Ectodermal cell (in vitro differentiated cells): ENCODE data around the gene HENMT1.
"Not testable (repeated sequence)": the region's sequence is repeated elsewhere in the genome, so short reads cannot be mapped to it uniquely, and the experiment has no call there.

Experiments used
- H3K27ac ChIP-seq: 2 replicates; pipeline ENCODE4 v1.7.0; 2013; ENCODE audit warnings: mild to moderate bottlenecking, low read depth, low read length; ENCODE audit not compliant: insufficient read depth, poor library complexity, severe bottlenecking
- H3K27me3 ChIP-seq: 2 replicates; pipeline ENCODE4 v1.7.0; 2013; ENCODE audit warnings: mild to moderate bottlenecking, low read length; ENCODE audit not compliant: insufficient read depth, control insufficient read depth, poor library complexity, severe bottlenecking
- H3K36me3 ChIP-seq: one replicate; pipeline ENCODE4 v1.7.0; 2013; ENCODE audit warnings: low read length; ENCODE audit not compliant: control insufficient read depth, insufficient read depth
- H3K4me1 ChIP-seq: one replicate; pipeline ENCODE4 v1.7.0; 2013; ENCODE audit warnings: low read length; ENCODE audit not compliant: control insufficient read depth, insufficient read depth
- H3K4me3 ChIP-seq: 2 replicates; pipeline ENCODE4 v1.7.0; 2013; ENCODE audit warnings: low read depth, low read length, control low read depth; ENCODE audit not compliant: insufficient read depth
- H3K9me3 ChIP-seq: 2 replicates; pipeline ENCODE4 v1.7.0; 2013; ENCODE audit warnings: mild to moderate bottlenecking, low read length, moderate library complexity; ENCODE audit not compliant: control insufficient read depth
- WGBS, 2 experiments: methylation state at CpG; one replicate each; pipeline ENCODE4 v1.1.7; 2013; ENCODE audit warnings: missing lambda C conversion rate in 2 of 2; 5-methylcytosine and 5-hydroxymethylcytosine counted together

Gene HENMT1

GRCh38 chr1:108692724-108693655, 32.1 kb upstream of the HENMT1 start:
- Histone ChIP-seq H3K4me1 (no peaks in the 10 kb centered on the region), H3K27me3 (no peaks in the 10 kb centered on the region), H3K9me3 (no peaks in the 10 kb centered on the region), H3K36me3 (peaks cover 16% of the 10 kb centered on the region), H3K27ac (peak overlapping the region; percentile 96), H3K4me3 (peak overlapping the region; percentile 96)
- WGBS, 2 experiments = 0 to 1% methylated on average over 31 to 35 of the region's 36 CpGs

DNA sequence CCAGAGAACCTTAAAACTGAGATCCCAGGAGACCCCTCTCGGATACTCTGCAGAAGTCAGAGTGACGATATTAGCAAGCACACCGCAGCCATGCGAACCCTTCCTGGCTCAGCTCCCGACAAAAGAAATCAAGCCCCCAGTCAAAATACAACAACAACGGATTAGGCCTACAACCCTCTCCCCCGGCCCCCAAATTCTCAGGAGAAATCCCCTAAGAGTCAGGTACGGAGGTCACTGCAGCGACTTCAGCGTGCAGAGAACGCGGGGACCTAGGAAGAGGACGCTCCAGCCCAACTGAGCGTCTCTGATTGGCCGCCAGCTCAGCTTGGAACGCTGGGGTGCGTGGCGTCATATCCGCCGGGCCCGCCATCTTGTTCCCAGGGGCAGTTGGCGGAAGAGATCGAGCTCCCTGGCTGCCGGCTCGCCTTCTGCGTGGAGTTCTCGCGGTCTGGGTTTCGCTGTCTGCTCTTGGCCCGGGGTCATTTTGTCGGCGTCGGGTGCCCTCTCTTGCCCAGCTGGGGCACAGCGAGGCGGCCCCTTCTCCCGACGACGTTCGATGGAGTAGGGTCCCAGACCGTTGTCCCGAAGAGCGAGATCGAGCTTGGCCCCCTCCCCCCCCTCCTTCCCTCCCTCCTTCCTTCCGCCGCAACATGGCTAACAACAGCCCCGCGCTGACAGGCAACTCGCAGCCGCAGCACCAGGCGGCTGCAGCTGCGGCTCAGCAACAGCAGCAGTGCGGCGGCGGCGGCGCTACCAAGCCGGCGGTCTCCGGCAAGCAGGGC, 31.2 kb upstream of the HENMT1 start, which contains the start of gene PRPF38B:
TSS of gene PRPF38B (plus strand) at position 369 of the 782 bp plus-strand sequence. CDS start at position 651, 282 bp downstream.
- 0 to 1% methylated on average over 59 of the region's 59 CpGs for WGBS, 2 experiments
- Histone ChIP-seq H3K9me3 (no peaks in the 10 kb centered on the region), H3K27ac (peak within 1 kb of the TSS; percentile 96)

GRCh38 chr1:108691128-108691941, 30.4 kb upstream of the HENMT1 start:
- Histone ChIP-seq H3K36me3 (peaks cover 6% of the 10 kb centered on the region), H3K27ac (peak overlapping the region; percentile 96), H3K4me3 (peak overlapping the region; percentile 96), H3K27me3 (no peaks in the 10 kb centered on the region), H3K4me1 (no peaks in the 10 kb centered on the region), H3K9me3 (no peaks in the 10 kb centered on the region)
- 35 to 42% methylated on average over 10 to 12 of the region's 12 CpGs for WGBS, 2 experiments

More for the DNA sequence above, 31.2 kb upstream of the HENMT1 start, which contains the start of gene PRPF38B:
- Histone ChIP-seq H3K4me1 (no peaks in the 10 kb centered on the region), H3K27me3 (no peaks in the 10 kb centered on the region), H3K36me3 (peaks cover 13% of the 10 kb centered on the region), H3K4me3 (peak within 1 kb of the TSS; percentile 96)

DNA sequence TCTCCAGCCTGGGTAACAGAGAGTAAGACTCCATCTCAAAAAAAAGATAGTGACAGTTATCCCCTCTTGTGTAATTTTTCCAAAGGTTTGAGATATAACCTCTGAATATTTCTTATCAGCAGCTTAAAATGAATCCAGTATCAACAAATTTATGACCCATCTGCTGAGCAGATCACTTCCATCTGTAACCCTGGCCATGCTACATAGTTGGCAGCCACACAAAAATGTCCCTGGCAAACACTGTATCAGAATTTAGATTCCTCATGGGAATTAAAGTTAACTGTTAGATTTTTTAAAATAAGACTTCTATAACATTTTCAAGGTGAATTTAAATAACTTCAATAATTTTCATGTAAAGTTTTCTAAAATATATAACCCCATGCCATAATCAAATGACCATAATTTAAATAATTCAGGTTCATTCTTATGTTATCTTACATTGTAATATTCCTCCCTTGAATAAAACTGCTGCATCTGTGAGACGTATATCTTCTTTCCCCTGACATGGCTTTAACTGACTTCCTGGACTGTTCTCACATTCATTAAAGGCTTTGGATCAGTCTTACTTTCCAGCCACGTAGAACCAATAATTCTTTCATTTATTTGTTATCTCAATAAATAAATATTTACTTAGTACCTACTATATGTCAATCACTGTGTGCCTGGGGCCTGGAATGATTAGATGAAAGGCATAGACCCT, 25.9 kb upstream of the HENMT1 start:
- Histone ChIP-seq H3K9me3 (no peaks in the 10 kb centered on the region), H3K27me3 (no peaks in the 10 kb centered on the region), H3K4me3 (no peak overlapping the region), H3K4me1 (no peaks in the 10 kb centered on the region), H3K36me3 (no peaks in the 10 kb centered on the region), H3K27ac (no peak overlapping the region)
- WGBS, 2 experiments = 94 to 95% methylated on average over 1 of the region's 2 CpGs

GRCh38 chr1:108685529-108685928, 24.6 kb upstream of the HENMT1 start:
- Histone ChIP-seq H3K36me3 (no peaks in the 10 kb centered on the region), H3K27me3 (no peaks in the 10 kb centered on the region), H3K9me3 (no peaks in the 10 kb centered on the region), H3K4me1 (no peaks in the 10 kb centered on the region), H3K4me3 (no peak overlapping the region), H3K27ac (no peak overlapping the region)
- WGBS, 2 experiments = 85 to 87% methylated on average over 1 of the region's 1 CpG

DNA sequence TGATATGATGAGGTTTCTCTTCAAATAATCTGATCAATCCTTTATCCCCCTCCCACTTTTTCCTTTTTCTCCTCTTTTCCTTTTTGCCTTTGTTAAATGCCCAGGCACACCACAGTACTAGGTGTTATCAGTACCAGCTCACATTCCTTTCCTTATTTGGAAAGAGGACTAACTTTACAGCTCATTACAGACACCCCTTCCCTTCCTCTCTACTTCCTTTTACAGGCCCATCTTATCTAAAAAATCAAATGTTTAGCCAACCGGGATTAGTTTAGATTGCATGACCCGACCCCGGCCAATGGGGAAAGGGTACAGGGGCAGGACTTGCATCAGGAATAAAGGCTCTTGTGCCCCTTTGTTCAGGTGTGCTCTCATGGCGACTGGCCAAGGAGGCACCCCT, 20.8 kb upstream of the HENMT1 start:
- WGBS, 2 experiments = 89 to 91% methylated on average over 4 of the region's 4 CpGs
- H3K27me3 ChIP-seq, H3K9me3 ChIP-seq, H3K27ac ChIP-seq, H3K4me1 ChIP-seq, H3K36me3 ChIP-seq, H3K4me3 ChIP-seq: not testable (repeated sequence)

- Histone ChIP-seq H3K27ac (no peak overlapping the region), H3K36me3 (no peaks in the 10 kb centered on the region), H3K4me3 (no peak overlapping the region), H3K9me3 (no peaks in the 10 kb centered on the region), H3K27me3 (no peaks in the 10 kb centered on the region), H3K4me1 (no peaks in the 10 kb centered on the region)
- 87 to 95% methylated on average over 9 to 10 of the region's 10 CpGs for WGBS, 2 experiments
Observed at GRCh38 chr1:108679586-108680213, 18.8 kb upstream of the HENMT1 start.

DNA sequence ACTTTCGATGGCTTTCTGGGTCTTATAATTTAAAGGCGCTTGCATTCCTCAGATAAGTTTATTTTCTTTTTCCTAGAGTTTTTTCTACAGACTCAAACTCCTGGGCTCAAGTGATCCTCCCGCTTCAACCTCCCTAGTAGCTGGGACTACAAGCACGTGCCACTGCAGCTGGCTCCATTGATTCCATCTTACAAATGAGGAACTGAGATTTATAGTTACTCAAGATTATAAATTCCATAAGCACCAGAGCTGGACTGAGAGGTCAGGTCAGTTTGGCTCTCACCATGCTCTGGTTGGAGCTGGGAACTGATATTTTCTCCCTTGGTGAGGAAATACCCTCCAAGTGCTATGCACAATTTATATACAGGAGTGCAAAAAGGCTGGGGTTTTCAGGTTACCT, 17.8 kb upstream of the HENMT1 start:
- WGBS, 2 experiments = 96% methylated on average over 4 of the region's 4 CpGs
- no peaks in the 10 kb centered on the region for H3K36me3 ChIP-seq
- no peaks in the 10 kb centered on the region for H3K9me3 ChIP-seq
- no peaks in the 10 kb centered on the region for H3K4me1 ChIP-seq
- H3K27ac ChIP-seq = no peak overlapping the region
- no peak overlapping the region for H3K4me3 ChIP-seq
- H3K27me3 ChIP-seq = no peaks in the 10 kb centered on the region

DNA sequence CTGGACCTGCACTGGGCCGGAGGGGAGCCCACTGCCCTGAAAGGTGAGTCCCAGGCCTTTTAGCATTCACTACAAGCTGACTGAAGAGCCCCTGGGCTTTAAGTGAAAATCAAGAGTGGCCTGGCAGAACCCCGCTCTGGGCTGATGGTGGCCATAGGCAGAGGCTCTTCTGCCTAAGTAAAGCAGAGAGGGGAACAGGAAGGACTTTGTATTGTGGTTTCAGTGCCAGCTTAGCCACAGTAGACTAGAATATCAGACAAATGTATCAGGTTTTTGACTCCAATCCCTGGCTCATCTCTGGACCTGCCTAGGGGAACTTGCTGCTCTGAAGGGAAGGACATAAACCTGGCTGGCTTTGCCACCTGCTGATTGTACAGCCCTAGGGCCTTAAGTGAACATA, 10.2 kb upstream of the HENMT1 start:
- 86 to 95% methylated on average over 2 of the region's 2 CpGs for WGBS, 2 experiments
- Histone ChIP-seq H3K27ac (no peak overlapping the region), H3K36me3 (no peaks in the 10 kb centered on the region), H3K27me3 (no peaks in the 10 kb centered on the region), H3K4me1 (no peaks in the 10 kb centered on the region), H3K9me3 (no peaks in the 10 kb centered on the region), H3K4me3 (no peak overlapping the region)
